Adrenal gland (tissue), 12 donors: ENCODE results near the gene PACS2. TPM values are rescaled to one million over a fixed set of nuclear protein-coding genes. Genes with fewer than 3 reads are reported as not detected.
"Not testable (repeated sequence)": the region's sequence is repeated elsewhere in the genome, so short reads cannot be mapped to it uniquely, and the experiment has no call there.

Experiments
- DNase-seq, 7 donors: peaks; one replicate each; pipeline ENCODE4 v3.0.0-alpha.2; 2019 to 2020
- H3K27ac ChIP-seq, 5 donors: fragments of 200-600 bp; sonication (generic) in 4 of 5; 1 replicate in 3 of 5; 2 replicates in 2 of 5; pipeline versions ENCODE4 v1.5.1 to v1.8.0; 2016 to 2020; ENCODE audit warnings: mild to moderate bottlenecking in 1 of 5
- H3K27me3 ChIP-seq: fragments of 200-600 bp; 2 replicates; pipeline ENCODE4 v1.8.0; 2021
- H3K36me3 ChIP-seq, 2 donors: fragments of 200-600 bp; replicated peaks in 1 of 2; 1 replicate in 1 of 2; 2 replicates in 1 of 2; pipeline versions ENCODE4 v1.5.1 to v1.8.0; 2018 to 2022
- H3K4me1 ChIP-seq, 2 donors: fragments of 200-600 bp; replicated peaks in 1 of 2; 1 replicate in 1 of 2; 2 replicates in 1 of 2; pipeline versions ENCODE4 v1.5.1 to v1.8.0; 2018 to 2021
- H3K4me3 ChIP-seq, 4 donors: fragments of 200-600 bp; sonication (generic) in 3 of 4; one replicate each; pipeline ENCODE4 v1.5.1; 2016 to 2018
- H3K9me3 ChIP-seq, 3 donors: fragments of 200-600 bp; sonication (generic) in 1 of 3; replicated peaks in 1 of 3; 1 replicate in 2 of 3; 2 replicates in 1 of 3; pipeline versions ENCODE4 v1.5.1 to v1.8.0; 2016 to 2021
- CTCF ChIP-seq, 6 experiments: fragments of 450-650 bp in 4 of 6; fragments of 200-600 bp in 2 of 6; sonication (generic) in 1 of 6; IDR thresholded peaks; 1 replicate in 5 of 6; 2 replicates in 1 of 6; pipeline versions ENCODE4 v1.5.1 to v1.8.0; 2016 to 2021; ENCODE audit warnings: antibody characterized with exemption in 6 of 6, mild to moderate bottlenecking in 2 of 6, moderate library complexity in 1 of 6
- POLR2A ChIP-seq, 2 donors: fragments of 450-650 bp; IDR thresholded peaks; one replicate each; pipeline ENCODE4 v1.6.1; 2017; ENCODE audit warnings: antibody characterized with exemption in 2 of 2, mild to moderate bottlenecking in 2 of 2, moderate library complexity in 1 of 2
- WGBS, 4 donors: extraction: QIAGEN DNeasy Blood & Tissue Kit in 2 of 4; methylation state at CpG; one replicate each; pipeline versions ENCODE4 v1.1.5 to v1.1.7; 2013 to 2017; 5-methylcytosine and 5-hydroxymethylcytosine counted together
- intact Hi-C, 2 donors: fragments of 100-400 bp; cut with DNase I; formaldehyde crosslinking; loops; one replicate each; pipeline versions ENCODE4 v1.14.1 to v1.15.0; 2022 to 2023
- polyA plus RNA-seq, 3 donors: library from polyadenylated mRNA; stranded (reverse); fragments of 200-250 nt in 2 of 3; fragments of 350-450 nt in 1 of 3; fragmentation: Illumina TruSeq in 1 of 3; extraction: RNeasy Lipid Tissue Mini Kit (QIAGEN cat#74804) in 1 of 3; gene quantifications; one replicate each; pipeline ENCODE4 v1.2.3, GENCODE V29; 2013 to 2014
- total RNA-seq, 9 donors: library from RNA; depleted of rRNA in 4 of 9; stranded (reverse); fragments of >200 nt in 4 of 9; fragments of 120-200 nt in 1 of 9; fragmentation: NEBNext Ultra II Directional in 1 of 9; extraction: Animal tissue kit (Norgen Biotek cat#: 25700) in 1 of 9; gene quantifications; one replicate each; pipeline versions ENCODE4 v1.1.0 to v1.2.4, GENCODE V29; 2013 to 2023
- donor health status: healthy with polysubstance abuse.
- donor health status: Bipolar disorder and iron deficiency.
- donor health status: DM: yes; HTN: yes; CAD: no.
- donor health status: DM: no; HTN: no; CAD: no.
- donor health status: DM: no; HTN: no; CAD: no.
- donor health status: DM: yes; HTN: yes; CAD: no.

Gene PACS2
- total and polyA plus RNA-seq, 12 donors, result 19.5 to 221 (median 81.1) TPM

GRCh38 chr14:105290621-105291346 lies 23.8 kb upstream of the PACS2 start:
- TF ChIP-seq CTCF (IDR thresholded peaks at IDR 0.05) (no peak), POLR2A (IDR thresholded peaks at IDR 0.05) (no peak)
- Histone ChIP-seq H3K27me3 (no peaks in the 10 kb centered on the region), H3K9me3 (no peaks in the 10 kb centered on the region), H3K4me3 (no peak overlapping the region), H3K36me3 (no peaks in the 10 kb centered on the region), H3K4me1 (peaks cover 9 to 24% of the 10 kb centered on the region in 2 donors), H3K27ac (no peak overlapping the region)
- DNase-seq, result no peak
- 66 to 80% (median 70%) methylated on average over 8 to 13 of the region's 13 CpGs for WGBS, 4 donors
- intact Hi-C loops, result no loop called here

- H3K36me3 ChIP-seq, result no peaks in the 10 kb centered on the region
- TF ChIP-seq CTCF (IDR thresholded peaks at IDR 0.05) (no peak), POLR2A (IDR thresholded peaks at IDR 0.05) (no peak)
- no peaks in the 10 kb centered on the region for H3K9me3 ChIP-seq
- H3K4me1 ChIP-seq, result peaks cover 9 to 24% of the 10 kb centered on the region in 2 donors
- peak in 1 of 7 donors; percentile 59 for DNase-seq
- peak overlapping the region in 2 of 5 donors; percentile 0 to 76 for H3K27ac ChIP-seq
- H3K27me3 ChIP-seq, result no peaks in the 10 kb centered on the region
- WGBS, 4 donors, result 63 to 71% (median 67%) methylated on average over 6 to 26 of the region's 26 CpGs
- intact Hi-C loops, result no loop called here
- no peak overlapping the region for H3K4me3 ChIP-seq
Measured at GRCh38 chr14:105292826-105293711, 21.5 kb upstream of the PACS2 start.

GRCh38 chr14:105294142-105294597 lies 20.4 kb upstream of the PACS2 start:
- peak; percentile 57 to 95 (median 71) for DNase-seq
- Histone ChIP-seq H3K27ac (peak overlapping the region in 2 of 5 donors; percentile 50 to 76), H3K4me3 (no peak overlapping the region), H3K36me3 (no peaks in the 10 kb centered on the region), H3K9me3 (no peaks in the 10 kb centered on the region), H3K4me1 (peaks cover 9 to 24% of the 10 kb centered on the region in 2 donors), H3K27me3 (no peaks in the 10 kb centered on the region)
- peak in 1 of 6 experiments; percentile 29 for TF ChIP-seq CTCF (IDR thresholded peaks at IDR 0.05)
- TF ChIP-seq POLR2A (IDR thresholded peaks at IDR 0.05), result peak; percentile 29 to 43
- intact Hi-C loops, result no loop called here
- 27 to 50% (median 50%) methylated on average over 10 to 15 of the region's 15 CpGs; no CpG with 5 or more reads in 1 of the 4 donors for WGBS, 4 donors

- H3K36me3 ChIP-seq, intact Hi-C loops, H3K27me3 ChIP-seq, H3K27ac ChIP-seq, H3K9me3 ChIP-seq, DNase-seq, H3K4me3 ChIP-seq: not testable (repeated sequence)
- H3K4me1 ChIP-seq, result peaks cover 14 to 39% of the 10 kb centered on the region in 2 donors
- 96 to 98% (median 97%) methylated on average over 11 of the region's 11 CpGs for WGBS, 4 donors
Measured at GRCh38 chr14:105297311-105297710, 17.2 kb upstream of the PACS2 start.
